SK-N-SH treated with all-trans-retinoic acid at 6 μM for 48 hours (cell line): ENCODE measurements around the gene KIRREL3.

Source experiments
- ATAC-seq: fragments of 200-7000 bp; cut with Tn5 transposase; 3 replicates; pipeline ENCODE4 v1.9.1; 2020; ENCODE audit warnings: mild to moderate bottlenecking, moderate library complexity
- ARNTL ChIP-seq: fragments of 450-650 bp; formaldehyde crosslinking; IDR thresholded peaks from 2 replicates; pipeline ENCODE4 v1.5.0; 2020; ENCODE audit warnings: low read depth, mild to moderate bottlenecking, moderate library complexity, borderline replicate concordance
- BACH2 ChIP-seq: fragments of 250-450 bp; sonication (Bioruptor Pico); IDR thresholded peaks from 2 replicates; pipeline ENCODE4 v1.9.0; 2021; ENCODE audit warnings: mild to moderate bottlenecking, borderline replicate concordance
- CSDC2 ChIP-seq: fragments of 250-450 bp; sonication (Bioruptor Pico); IDR thresholded peaks from 2 replicates; pipeline ENCODE4 v1.5.0; 2020; ENCODE audit warnings: mild to moderate bottlenecking, moderate library complexity
- ESRRG ChIP-seq: fragments of 250-450 bp; sonication (Bioruptor Pico); IDR thresholded peaks from 2 replicates; pipeline ENCODE4 v1.6.1; 2021; ENCODE audit warnings: mild to moderate bottlenecking
- GLIS3 ChIP-seq: fragments of 250-450 bp; sonication (Bioruptor Pico); IDR thresholded peaks from 2 replicates; pipeline ENCODE4 v1.5.0; 2020; ENCODE audit warnings: mild to moderate bottlenecking, moderate library complexity
- ISL1 ChIP-seq: fragments of 250-450 bp; sonication (Bioruptor Pico); IDR thresholded peaks from 2 replicates; pipeline ENCODE4 v2.1.2; 2022; ENCODE audit warnings: mild to moderate bottlenecking, moderate library complexity
- OSR1 ChIP-seq: fragments of 250-450 bp; sonication (Bioruptor Pico); IDR thresholded peaks from 2 replicates; pipeline ENCODE4 v1.8.0; 2022; ENCODE audit warnings: moderate library complexity, mild to moderate bottlenecking, inconsistent platforms
- POU6F1 ChIP-seq: fragments of 250-450 bp; sonication (Bioruptor Pico); IDR thresholded peaks from 2 replicates; pipeline ENCODE4 v1.8.0; 2021; ENCODE audit warnings: low read depth, mild to moderate bottlenecking, moderate library complexity, borderline replicate concordance
- PPARA ChIP-seq: fragments of 250-450 bp; sonication (Bioruptor Pico); IDR thresholded peaks from 2 replicates; pipeline ENCODE4 v1.5.0; 2020; ENCODE audit warnings: mild to moderate bottlenecking, borderline replicate concordance
- RARB ChIP-seq: fragments of 250-450 bp; sonication (Bioruptor Pico); IDR thresholded peaks from 2 replicates; pipeline ENCODE4 v1.8.0; 2021; ENCODE audit warnings: mild to moderate bottlenecking, moderate library complexity
- SNAI2 ChIP-seq: fragments of 250-450 bp; sonication (Bioruptor Pico); IDR thresholded peaks from 2 replicates; pipeline ENCODE4 v1.5.0; 2020; ENCODE audit warnings: mild to moderate bottlenecking, moderate library complexity
- TCF4 ChIP-seq: fragments of 250-450 bp; sonication (Bioruptor Pico); IDR thresholded peaks from 2 replicates; pipeline ENCODE4 v1.8.0; 2021; ENCODE audit warnings: mild to moderate bottlenecking, moderate library complexity, borderline replicate concordance
- ZC3H10 ChIP-seq: fragments of 250-450 bp; sonication (Bioruptor Pico); IDR thresholded peaks from 2 replicates; pipeline ENCODE4 v1.5.1; 2021; ENCODE audit warnings: mild to moderate bottlenecking, moderate library complexity
- ZFP3 ChIP-seq: fragments of 250-450 bp; sonication (Bioruptor Pico); IDR thresholded peaks from 2 replicates; pipeline ENCODE4 v1.5.0; 2020; ENCODE audit warnings: mild to moderate bottlenecking, moderate library complexity
- ZFP30 ChIP-seq: fragments of 450-650 bp; formaldehyde crosslinking; IDR thresholded peaks from 2 replicates; pipeline ENCODE4 v1.5.0; 2022; ENCODE audit warnings: mild to moderate bottlenecking, moderate library complexity
- ZNF565 ChIP-seq: fragments of 450-650 bp; formaldehyde crosslinking; conservative IDR thresholded peaks from 2 replicates; pipeline ENCODE4 v1.5.0; 2020; ENCODE audit warnings: low read depth, mild to moderate bottlenecking, moderate library complexity
- ZNF70 ChIP-seq: fragments of 450-650 bp; formaldehyde crosslinking; IDR thresholded peaks from 2 replicates; pipeline ENCODE4 v1.5.0; 2020; ENCODE audit warnings: mild to moderate bottlenecking, moderate library complexity
- TF ChIP-seq, protein P1 (sequence below): fragments of 250-450 bp; sonication (Bioruptor Pico); IDR thresholded peaks from 2 replicates; pipeline ENCODE4 v1.5.0; 2020; ENCODE audit warnings: mild to moderate bottlenecking, moderate library complexity
- TF ChIP-seq, protein P2 (sequence below): fragments of 250-450 bp; sonication (Bioruptor Pico); IDR thresholded peaks from 2 replicates; pipeline ENCODE4 v1.5.1; 2020; ENCODE audit warnings: low read depth, mild to moderate bottlenecking, moderate library complexity
- TF ChIP-seq, protein P3 (sequence below): fragments of 250-450 bp; sonication (Bioruptor Pico); IDR thresholded peaks from 2 replicates; pipeline ENCODE4 v1.5.1; 2021; ENCODE audit warnings: mild to moderate bottlenecking, moderate library complexity

Gene KIRREL3

DNA sequence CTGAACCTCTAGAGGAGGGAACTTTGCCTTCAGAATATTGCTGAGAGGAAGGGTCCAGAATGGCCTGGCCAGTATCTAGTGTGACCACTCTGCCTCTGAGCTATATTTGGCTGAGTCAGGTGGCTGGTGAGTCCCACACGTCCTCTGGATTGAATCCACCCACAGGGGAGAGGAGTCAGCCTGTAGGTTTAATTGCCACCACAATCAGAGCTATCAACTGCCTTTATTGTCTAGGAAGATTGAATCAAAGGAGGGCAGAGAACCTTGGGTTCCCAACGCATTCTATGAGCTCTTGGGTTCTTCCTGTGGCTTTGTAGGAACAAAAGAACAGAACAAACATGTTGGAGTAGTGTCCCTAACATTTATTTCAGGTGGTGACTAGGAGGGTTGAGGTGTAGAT, 577.4 kb downstream of the KIRREL3 start:
- TF ChIP-seq ISL1 (no peak), ZC3H10 (CRISPR knock-in tag) (no peak), ZNF565 (no peak), RARB (no peak), GLIS3 (CRISPR knock-in tag) (no peak), BACH2 (CRISPR knock-in tag) (no peak), ZFP30 (CRISPR knock-in tag) (no peak), POU6F1 (CRISPR knock-in tag) (no peak), SNAI2 (CRISPR knock-in tag) (no peak), TCF4 (CRISPR knock-in tag) (no peak), PPARA (CRISPR knock-in tag) (no peak), OSR1 (CRISPR knock-in tag) (no peak), ZFP3 (no peak)
- TF ChIP-seq, protein P1, sequence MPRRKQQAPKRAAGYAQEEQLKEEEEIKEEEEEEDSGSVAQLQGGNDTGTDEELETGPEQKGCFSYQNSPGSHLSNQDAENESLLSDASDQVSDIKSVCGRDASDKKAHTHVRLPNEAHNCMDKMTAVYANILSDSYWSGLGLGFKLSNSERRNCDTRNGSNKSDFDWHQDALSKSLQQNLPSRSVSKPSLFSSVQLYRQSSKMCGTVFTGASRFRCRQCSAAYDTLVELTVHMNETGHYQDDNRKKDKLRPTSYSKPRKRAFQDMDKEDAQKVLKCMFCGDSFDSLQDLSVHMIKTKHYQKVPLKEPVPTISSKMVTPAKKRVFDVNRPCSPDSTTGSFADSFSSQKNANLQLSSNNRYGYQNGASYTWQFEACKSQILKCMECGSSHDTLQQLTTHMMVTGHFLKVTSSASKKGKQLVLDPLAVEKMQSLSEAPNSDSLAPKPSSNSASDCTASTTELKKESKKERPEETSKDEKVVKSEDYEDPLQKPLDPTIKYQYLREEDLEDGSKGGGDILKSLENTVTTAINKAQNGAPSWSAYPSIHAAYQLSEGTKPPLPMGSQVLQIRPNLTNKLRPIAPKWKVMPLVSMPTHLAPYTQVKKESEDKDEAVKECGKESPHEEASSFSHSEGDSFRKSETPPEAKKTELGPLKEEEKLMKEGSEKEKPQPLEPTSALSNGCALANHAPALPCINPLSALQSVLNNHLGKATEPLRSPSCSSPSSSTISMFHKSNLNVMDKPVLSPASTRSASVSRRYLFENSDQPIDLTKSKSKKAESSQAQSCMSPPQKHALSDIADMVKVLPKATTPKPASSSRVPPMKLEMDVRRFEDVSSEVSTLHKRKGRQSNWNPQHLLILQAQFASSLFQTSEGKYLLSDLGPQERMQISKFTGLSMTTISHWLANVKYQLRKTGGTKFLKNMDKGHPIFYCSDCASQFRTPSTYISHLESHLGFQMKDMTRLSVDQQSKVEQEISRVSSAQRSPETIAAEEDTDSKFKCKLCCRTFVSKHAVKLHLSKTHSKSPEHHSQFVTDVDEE = no peak
- TF ChIP-seq, all 23 proteins: peak for 0
- ATAC-seq = no peak

- ATAC-seq = no peak
- TF ChIP-seq PPARA (CRISPR knock-in tag) (no peak), ZC3H10 (CRISPR knock-in tag) (no peak), GLIS3 (CRISPR knock-in tag) (no peak), ZFP30 (CRISPR knock-in tag) (no peak), POU6F1 (CRISPR knock-in tag) (no peak), ZNF70 (CRISPR knock-in tag) (no peak), SNAI2 (CRISPR knock-in tag) (no peak), ZFP3 (no peak), CSDC2 (CRISPR knock-in tag) (no peak), OSR1 (CRISPR knock-in tag) (no peak), ARNTL (no peak), BACH2 (CRISPR knock-in tag) (no peak), ESRRG (CRISPR knock-in tag) (no peak), RARB (no peak), ISL1 (no peak)
- TF ChIP-seq, protein P2, sequence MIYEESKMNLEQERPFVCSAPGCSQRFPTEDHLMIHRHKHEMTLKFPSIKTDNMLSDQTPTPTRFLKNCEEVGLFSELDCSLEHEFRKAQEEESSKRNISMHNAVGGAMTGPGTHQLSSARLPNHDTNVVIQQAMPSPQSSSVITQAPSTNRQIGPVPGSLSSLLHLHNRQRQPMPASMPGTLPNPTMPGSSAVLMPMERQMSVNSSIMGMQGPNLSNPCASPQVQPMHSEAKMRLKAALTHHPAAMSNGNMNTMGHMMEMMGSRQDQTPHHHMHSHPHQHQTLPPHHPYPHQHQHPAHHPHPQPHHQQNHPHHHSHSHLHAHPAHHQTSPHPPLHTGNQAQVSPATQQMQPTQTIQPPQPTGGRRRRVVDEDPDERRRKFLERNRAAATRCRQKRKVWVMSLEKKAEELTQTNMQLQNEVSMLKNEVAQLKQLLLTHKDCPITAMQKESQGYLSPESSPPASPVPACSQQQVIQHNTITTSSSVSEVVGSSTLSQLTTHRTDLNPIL (CRISPR knock-in tag) = no peak
- TF ChIP-seq, protein P1 = no peak
- TF ChIP-seq, protein P3, sequence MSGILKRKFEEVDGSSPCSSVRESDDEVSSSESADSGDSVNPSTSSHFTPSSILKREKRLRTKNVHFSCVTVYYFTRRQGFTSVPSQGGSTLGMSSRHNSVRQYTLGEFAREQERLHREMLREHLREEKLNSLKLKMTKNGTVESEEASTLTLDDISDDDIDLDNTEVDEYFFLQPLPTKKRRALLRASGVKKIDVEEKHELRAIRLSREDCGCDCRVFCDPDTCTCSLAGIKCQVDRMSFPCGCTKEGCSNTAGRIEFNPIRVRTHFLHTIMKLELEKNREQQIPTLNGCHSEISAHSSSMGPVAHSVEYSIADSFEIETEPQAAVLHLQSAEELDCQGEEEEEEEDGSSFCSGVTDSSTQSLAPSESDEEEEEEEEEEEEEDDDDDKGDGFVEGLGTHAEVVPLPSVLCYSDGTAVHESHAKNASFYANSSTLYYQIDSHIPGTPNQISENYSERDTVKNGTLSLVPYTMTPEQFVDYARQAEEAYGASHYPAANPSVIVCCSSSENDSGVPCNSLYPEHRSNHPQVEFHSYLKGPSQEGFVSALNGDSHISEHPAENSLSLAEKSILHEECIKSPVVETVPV (CRISPR knock-in tag) = no peak
- TF ChIP-seq, all 23 proteins: peak for 0
These were observed 578.1 kb downstream of the KIRREL3 start for GRCh38 chr11:126422446-126422845.
